Testis (tissue), 2 donors: ENCODE results near the gene UNC5B.

Source experiments
- POLR2A ChIP-seq: fragments of 450-650 bp; IDR thresholded peaks from one replicate; pipeline ENCODE4 v1.6.1; 2017; ENCODE audit warnings: antibody characterized with exemption, mild to moderate bottlenecking, moderate library complexity
- TF ChIP-seq, protein P1 (sequence below), 3 experiments: fragments of 450-650 bp in 2 of 3; fragments of 200-600 bp in 1 of 3; sonication (generic) in 1 of 3; IDR thresholded peaks; one replicate each; pipeline ENCODE4 v1.5.1; 2016 to 2019; ENCODE audit warnings: antibody characterized with exemption in 3 of 3, mild to moderate bottlenecking in 2 of 3, moderate library complexity in 1 of 3

GRCh38 chr10:71351628-71352319 lies 139.4 kb downstream of the UNC5B start:
- TF ChIP-seq, protein P1, sequence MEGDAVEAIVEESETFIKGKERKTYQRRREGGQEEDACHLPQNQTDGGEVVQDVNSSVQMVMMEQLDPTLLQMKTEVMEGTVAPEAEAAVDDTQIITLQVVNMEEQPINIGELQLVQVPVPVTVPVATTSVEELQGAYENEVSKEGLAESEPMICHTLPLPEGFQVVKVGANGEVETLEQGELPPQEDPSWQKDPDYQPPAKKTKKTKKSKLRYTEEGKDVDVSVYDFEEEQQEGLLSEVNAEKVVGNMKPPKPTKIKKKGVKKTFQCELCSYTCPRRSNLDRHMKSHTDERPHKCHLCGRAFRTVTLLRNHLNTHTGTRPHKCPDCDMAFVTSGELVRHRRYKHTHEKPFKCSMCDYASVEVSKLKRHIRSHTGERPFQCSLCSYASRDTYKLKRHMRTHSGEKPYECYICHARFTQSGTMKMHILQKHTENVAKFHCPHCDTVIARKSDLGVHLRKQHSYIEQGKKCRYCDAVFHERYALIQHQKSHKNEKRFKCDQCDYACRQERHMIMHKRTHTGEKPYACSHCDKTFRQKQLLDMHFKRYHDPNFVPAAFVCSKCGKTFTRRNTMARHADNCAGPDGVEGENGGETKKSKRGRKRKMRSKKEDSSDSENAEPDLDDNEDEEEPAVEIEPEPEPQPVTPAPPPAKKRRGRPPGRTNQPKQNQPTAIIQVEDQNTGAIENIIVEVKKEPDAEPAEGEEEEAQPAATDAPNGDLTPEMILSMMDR (IDR thresholded peaks at IDR 0.05), result no peak
- no peak for TF ChIP-seq POLR2A
